Skeletal muscle tissue (tissue), 4 donors: Measurements from ENCODE around the gene BCL11A. TPM values are rescaled to one million over a fixed set of nuclear protein-coding genes. Genes with fewer than 3 reads are reported as not detected.

Experiments
- H3K27ac ChIP-seq: one replicate; pipeline ENCODE4 v1.7.0; 2013; ENCODE audit warnings: mild to moderate bottlenecking, low read depth, low read length, inconsistent platforms
- H3K27me3 ChIP-seq, 3 donors: one replicate each; pipeline ENCODE4 v1.7.0; 2013; ENCODE audit warnings: low read length in 3 of 3; ENCODE audit not compliant: control insufficient read depth in 3 of 3, insufficient read depth in 3 of 3
- H3K36me3 ChIP-seq, 3 donors: one replicate each; pipeline ENCODE4 v1.7.0; 2013; ENCODE audit warnings: low read length in 3 of 3; ENCODE audit not compliant: control insufficient read depth in 3 of 3, insufficient read depth in 3 of 3
- H3K4me1 ChIP-seq, 3 donors: one replicate each; pipeline ENCODE4 v1.7.0; 2013; ENCODE audit warnings: low read length in 3 of 3, mild to moderate bottlenecking in 3 of 3; ENCODE audit not compliant: control insufficient read depth in 3 of 3, insufficient read depth in 3 of 3
- H3K4me3 ChIP-seq, 3 donors: one replicate each; pipeline ENCODE4 v1.7.0; 2013; ENCODE audit warnings: low read length in 3 of 3
- H3K9ac ChIP-seq, 3 donors: one replicate each; pipeline ENCODE4 v1.7.0; 2013; ENCODE audit warnings: low read length in 3 of 3, mild to moderate bottlenecking in 3 of 3, moderate library complexity in 2 of 3, low read depth in 1 of 3
- H3K9me3 ChIP-seq, 3 donors: one replicate each; pipeline ENCODE4 v1.7.0; 2013; ENCODE audit warnings: low read length in 3 of 3; ENCODE audit not compliant: control insufficient read depth in 3 of 3
- total RNA-seq: library from RNA; depleted of rRNA; stranded (reverse); fragments of >200 nt; gene quantifications from one replicate; pipeline ENCODE4 v1.2.3, GENCODE V29; 2014
- donor health status: Osteomylitis.

Gene BCL11A
- total RNA-seq, 1 donor from 2014 or later: 4.2 TPM

GRCh38 chr2:60499651-60500265 is 53.7 kb downstream of the BCL11A start:
- peaks cover 0 to 10% (median 3%) of the 10 kb centered on the region in 3 donors for H3K27me3 ChIP-seq
- H3K4me3 ChIP-seq: no peak overlapping the region
- no peaks in the 10 kb centered on the region for H3K4me1 ChIP-seq
- no peak overlapping the region for H3K27ac ChIP-seq
- no peaks in the 10 kb centered on the region for H3K9me3 ChIP-seq
- H3K9ac ChIP-seq: no peak overlapping the region
- no peaks in the 10 kb centered on the region for H3K36me3 ChIP-seq

GRCh38 chr2:60498816-60499429 is 54.5 kb downstream of the BCL11A start:
- H3K36me3 ChIP-seq: no peaks in the 10 kb centered on the region
- no peaks in the 10 kb centered on the region for H3K4me1 ChIP-seq
- no peaks in the 10 kb centered on the region for H3K9me3 ChIP-seq
- no peak overlapping the region for H3K27ac ChIP-seq
- H3K27me3 ChIP-seq: peaks cover 0 to 10% (median 3%) of the 10 kb centered on the region in 3 donors
- H3K9ac ChIP-seq: no peak overlapping the region
- H3K4me3 ChIP-seq: no peak overlapping the region

- H3K36me3 ChIP-seq: no peaks in the 10 kb centered on the region
- H3K4me3 ChIP-seq: no peak overlapping the region
- H3K9ac ChIP-seq: no peak overlapping the region
Measured at GRCh38 chr2:60498127-60498815, 55.2 kb downstream of the BCL11A start.

GRCh38 chr2:60497500-60497899 is 56.0 kb downstream of the BCL11A start:
- Histone ChIP-seq H3K9ac (no peak overlapping the region), H3K36me3 (no peaks in the 10 kb centered on the region), H3K27ac (no peak overlapping the region), H3K4me3 (no peak overlapping the region), H3K4me1 (no peaks in the 10 kb centered on the region), H3K9me3 (no peaks in the 10 kb centered on the region), H3K27me3 (peaks cover 0 to 9% (median 0%) of the 10 kb centered on the region in 3 donors)

More at GRCh38 chr2:60498127-60498815, 55.2 kb downstream of the BCL11A start:
- H3K27me3 ChIP-seq: peaks cover 0 to 11% (median 3%) of the 10 kb centered on the region in 3 donors
- no peaks in the 10 kb centered on the region for H3K9me3 ChIP-seq
- no peak overlapping the region for H3K27ac ChIP-seq
- no peaks in the 10 kb centered on the region for H3K4me1 ChIP-seq

GRCh38 chr2:60496956-60497355 is 56.5 kb downstream of the BCL11A start:
- Histone ChIP-seq H3K27me3 (peaks cover 0 to 9% (median 0%) of the 10 kb centered on the region in 3 donors), H3K4me1 (no peaks in the 10 kb centered on the region), H3K4me3 (no peak overlapping the region), H3K36me3 (no peaks in the 10 kb centered on the region), H3K9ac (no peak overlapping the region), H3K9me3 (no peaks in the 10 kb centered on the region), H3K27ac (no peak overlapping the region)

GRCh38 chr2:60496475-60496874 is 57.0 kb downstream of the BCL11A start:
- Histone ChIP-seq H3K36me3 (no peaks in the 10 kb centered on the region), H3K27ac (no peak overlapping the region), H3K27me3 (peaks cover 0 to 9% (median 0%) of the 10 kb centered on the region in 3 donors), H3K9ac (no peak overlapping the region), H3K9me3 (no peaks in the 10 kb centered on the region), H3K4me1 (no peaks in the 10 kb centered on the region), H3K4me3 (no peak overlapping the region)

- H3K4me1 ChIP-seq: no peaks in the 10 kb centered on the region
- H3K9me3 ChIP-seq: no peaks in the 10 kb centered on the region
- H3K36me3 ChIP-seq: no peaks in the 10 kb centered on the region
- no peak overlapping the region for H3K27ac ChIP-seq
- peaks cover 0 to 3% (median 0%) of the 10 kb centered on the region in 3 donors for H3K27me3 ChIP-seq
- no peak overlapping the region for H3K9ac ChIP-seq
- no peak overlapping the region for H3K4me3 ChIP-seq
Measured at GRCh38 chr2:60495041-60495625, 58.3 kb downstream of the BCL11A start.

GRCh38 chr2:60493804-60494387 is 59.6 kb downstream of the BCL11A start:
- Histone ChIP-seq H3K36me3 (no peaks in the 10 kb centered on the region), H3K9me3 (no peaks in the 10 kb centered on the region), H3K27ac (no peak overlapping the region), H3K4me1 (no peaks in the 10 kb centered on the region), H3K9ac (no peak overlapping the region), H3K27me3 (peaks cover 0 to 2% (median 0%) of the 10 kb centered on the region in 3 donors), H3K4me3 (no peak overlapping the region)

- no peak overlapping the region for H3K4me3 ChIP-seq
- H3K27ac ChIP-seq: no peak overlapping the region
- H3K36me3 ChIP-seq: no peaks in the 10 kb centered on the region
- H3K4me1 ChIP-seq: no peaks in the 10 kb centered on the region
- H3K27me3 ChIP-seq: peaks cover 0 to 2% (median 0%) of the 10 kb centered on the region in 3 donors
- H3K9me3 ChIP-seq: no peaks in the 10 kb centered on the region
- H3K9ac ChIP-seq: no peak overlapping the region
Measured at GRCh38 chr2:60492548-60492947, 60.9 kb downstream of the BCL11A start.
